NCI-H345 treated with DMSO at 0.1 percent for 48 hours (cell line): ENCODE results near the gene ISL2.

Experiments used
- DNase-seq: peaks from one replicate; lab custom pipeline; 2025; ENCODE audit not compliant: unreplicated experiment; lab: John Stamatoyannopoulos, UW

The ISL2 gene

GRCh38 chr15:76368122-76368621 lies 31.6 kb downstream of the ISL2 start:
- no peak for DNase-seq

- DNase-seq = no peak
Measured at GRCh38 chr15:76376029-76376428, 39.5 kb downstream of the ISL2 start.

- no peak for DNase-seq
Measured at GRCh38 chr15:76376816-76377215, 40.2 kb downstream of the ISL2 start.

- no peak for DNase-seq
Measured at GRCh38 chr15:76377217-76377616, 40.6 kb downstream of the ISL2 start.

GRCh38 chr15:76377751-76378150 lies 41.2 kb downstream of the ISL2 start:
- no peak for DNase-seq

GRCh38 chr15:76378691-76379090 lies 42.1 kb downstream of the ISL2 start:
- no peak for DNase-seq

GRCh38 chr15:76380249-76380648 lies 43.7 kb downstream of the ISL2 start:
- DNase-seq = no peak

GRCh38 chr15:76381366-76381765 lies 44.8 kb downstream of the ISL2 start:
- DNase-seq = no peak

GRCh38 chr15:76382987-76383728 lies 46.6 kb downstream of the ISL2 start:
- DNase-seq = no peak

- DNase-seq = no peak
Measured at GRCh38 chr15:76384409-76384808, 47.8 kb downstream of the ISL2 start.

GRCh38 chr15:76386178-76386577 lies 49.6 kb downstream of the ISL2 start:
- no peak for DNase-seq

- DNase-seq = no peak
Measured at GRCh38 chr15:76386926-76387325, 50.4 kb downstream of the ISL2 start.

- no peak for DNase-seq
Measured at GRCh38 chr15:76390571-76390970, 54.0 kb downstream of the ISL2 start.

GRCh38 chr15:76391309-76391708 lies 54.7 kb downstream of the ISL2 start:
- DNase-seq = no peak

- no peak for DNase-seq
Measured at GRCh38 chr15:76391847-76392246, 55.3 kb downstream of the ISL2 start.
